Osteocyte (in vitro differentiated cells): ENCODE data around the gene GAA. TPM values are rescaled to one million over a fixed set of nuclear protein-coding genes. Genes with fewer than 3 reads are reported as not detected.

Experiments
- DNase-seq: peaks from one replicate; pipeline ENCODE4 v3.0.0; 2021; ENCODE audit warnings: mixed read lengths; ENCODE audit not compliant: unreplicated experiment; ENCODE audit errors: extremely low spot score
- H3K27ac Mint-ChIP-seq: one replicate; pipeline ENCODE4 v1.8.0; 2021; ENCODE audit warnings: mild to moderate bottlenecking, mixed read lengths; ENCODE audit not compliant: unreplicated experiment
- H3K27me3 Mint-ChIP-seq: one replicate; pipeline ENCODE4 v1.8.0; 2021; ENCODE audit warnings: mixed read lengths; ENCODE audit not compliant: unreplicated experiment
- H3K36me3 Mint-ChIP-seq: one replicate; pipeline ENCODE4 v1.8.0; 2021; ENCODE audit warnings: mixed read lengths; ENCODE audit not compliant: unreplicated experiment
- H3K4me1 Mint-ChIP-seq: one replicate; pipeline ENCODE4 v1.8.0; 2021; ENCODE audit warnings: mixed read lengths; ENCODE audit not compliant: unreplicated experiment
- H3K4me3 Mint-ChIP-seq: one replicate; pipeline ENCODE4 v1.8.0; 2021; ENCODE audit warnings: mild to moderate bottlenecking, moderate library complexity, mixed read lengths; ENCODE audit not compliant: unreplicated experiment
- H3K9me3 Mint-ChIP-seq: one replicate; pipeline ENCODE4 v1.8.0; 2021; ENCODE audit warnings: mixed read lengths; ENCODE audit not compliant: unreplicated experiment
- CTCF ChIP-seq: fragments of 200-600 bp; sonication (generic); IDR thresholded peaks from 2 replicates; pipeline ENCODE4 v1.5.0; 2021; ENCODE audit warnings: antibody characterized with exemption, mild to moderate bottlenecking, moderate library complexity
- total RNA-seq: library from RNA; stranded (reverse); gene quantifications from 2 replicates; pipeline ENCODE4 v1.2.1, GENCODE V29; 2021

GAA gene
- total RNA-seq, 1 donor from 2014 or later = 64.7 TPM

- Mint-ChIP-seq H3K9me3 (no peaks in the 10 kb centered on the region), H3K36me3 (no peaks in the 10 kb centered on the region), H3K4me3 (no peak overlapping the region), H3K27ac (no peak overlapping the region), H3K4me1 (no peaks in the 10 kb centered on the region), H3K27me3 (peaks cover 29% of the 10 kb centered on the region)
- TF ChIP-seq CTCF = no peak
- DNase-seq = no peak
Measured at GRCh38 chr17:80126449-80126715, 25.0 kb downstream of the GAA start.

- no peak for DNase-seq
- Mint-ChIP-seq H3K4me3 (no peak overlapping the region), H3K4me1 (no peaks in the 10 kb centered on the region), H3K36me3 (peaks cover 12% of the 10 kb centered on the region), H3K27me3 (peaks cover 29% of the 10 kb centered on the region), H3K9me3 (no peaks in the 10 kb centered on the region), H3K27ac (no peak overlapping the region)
- no peak for TF ChIP-seq CTCF
Measured at GRCh38 chr17:80129006-80129565, 27.7 kb downstream of the GAA start.

DNA sequence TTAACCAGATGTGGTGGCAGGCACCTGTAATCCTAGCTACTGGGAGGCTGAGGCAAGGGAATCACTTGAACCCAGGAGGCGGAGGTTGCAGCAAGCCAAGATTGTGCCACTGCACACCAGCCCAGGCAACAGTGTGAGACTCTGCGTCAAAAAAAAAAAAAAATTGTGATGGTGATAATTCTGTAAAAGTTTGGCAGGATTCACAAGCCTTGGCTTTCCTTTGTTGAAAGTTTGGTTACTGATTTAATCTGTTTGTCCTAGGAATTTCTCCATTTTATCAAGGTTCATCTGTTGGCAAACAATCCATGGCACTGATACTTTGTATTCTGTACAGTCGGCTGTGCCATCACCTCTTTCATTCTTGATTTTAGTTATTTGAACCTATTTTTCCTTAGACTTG lies 29.6 kb downstream of the GAA start:
- DNase-seq = no peak
- TF ChIP-seq CTCF = no peak
- H3K9me3 Mint-ChIP-seq = no peaks in the 10 kb centered on the region
- H3K4me1 Mint-ChIP-seq = no peaks in the 10 kb centered on the region
- H3K27ac Mint-ChIP-seq = no peak overlapping the region
- peaks cover 27% of the 10 kb centered on the region for H3K36me3 Mint-ChIP-seq
- H3K4me3 Mint-ChIP-seq = no peak overlapping the region
- H3K27me3 Mint-ChIP-seq = peaks cover 26% of the 10 kb centered on the region

- H3K9me3 Mint-ChIP-seq = no peaks in the 10 kb centered on the region
- H3K27me3 Mint-ChIP-seq = peaks cover 19% of the 10 kb centered on the region
- no peak for DNase-seq
- no peak for TF ChIP-seq CTCF
- H3K27ac Mint-ChIP-seq = no peak overlapping the region
- H3K4me1 Mint-ChIP-seq = no peaks in the 10 kb centered on the region
- H3K36me3 Mint-ChIP-seq = peaks cover 43% of the 10 kb centered on the region
- no peak overlapping the region for H3K4me3 Mint-ChIP-seq
Measured at GRCh38 chr17:80132906-80133625, 31.7 kb downstream of the GAA start.

DNA sequence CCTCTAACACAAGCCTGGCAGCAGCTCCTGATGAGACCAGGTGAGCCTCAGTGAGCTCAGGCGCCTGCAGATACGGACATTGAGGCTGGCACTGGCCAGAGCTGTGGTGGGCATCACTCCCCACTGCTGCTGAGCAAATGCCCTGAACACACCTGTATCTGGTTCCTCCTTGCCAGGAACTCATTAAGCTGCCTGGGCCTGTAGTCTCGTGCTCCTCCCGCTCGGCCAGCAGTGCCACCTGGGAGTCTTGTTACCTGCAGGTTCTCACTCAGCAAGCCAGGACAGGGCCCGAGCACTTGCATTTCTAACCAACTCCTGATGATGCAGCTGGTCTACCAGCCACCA lies 32.2 kb downstream of the GAA start:
- Mint-ChIP-seq H3K27ac (no peak overlapping the region), H3K4me1 (no peaks in the 10 kb centered on the region), H3K4me3 (no peak overlapping the region), H3K36me3 (peaks cover 48% of the 10 kb centered on the region), H3K9me3 (no peaks in the 10 kb centered on the region), H3K27me3 (peaks cover 14% of the 10 kb centered on the region)
- no peak for DNase-seq
- TF ChIP-seq CTCF = no peak
